ENCODE measurements around the gene LCE6A. TPM values are rescaled to one million over a fixed set of nuclear protein-coding genes. Genes with fewer than 3 reads are reported as not detected.

The LCE6A gene
- not detected for total RNA-seq (2021; fragmentation: NEBNext Ultra II Directional; extraction: Animal tissue kit (Norgen Biotek cat#: 25700))
- long read RNA-seq: 0 reads

GRCh38 chr1:152842556-152842955 is at the start of gene LCE6A:
LCE6A (plus strand) TSS chr1:152842856; CDS start chr1:152843521, 665 bp downstream.
- DNase-seq: no peak
- no peaks in the 10 kb centered on the region for H3K4me1 Mint-ChIP-seq (ENCODE audit: low read depth)
- no peaks in the 10 kb centered on the region; the same call in 1 of the 2 replicates for H3K27me3 Mint-ChIP-seq (ENCODE audit: insufficient read depth)
- no peak within 1 kb of the TSS for H3K4me3 Mint-ChIP-seq
- H3K9me3 Mint-ChIP-seq: peaks cover 9% of the 10 kb centered on the region
- TF ChIP-seq CTCF (IDR thresholded peaks at IDR 0.05): no peak
- no peaks in the 10 kb centered on the region for H3K36me3 Mint-ChIP-seq (ENCODE audit: low read depth)
- H3K27ac Mint-ChIP-seq: no peak within 1 kb of the TSS

- Mint-ChIP-seq H3K4me1 (ENCODE audit: low read depth) (no peaks in the 10 kb centered on the region), H3K36me3 (ENCODE audit: low read depth) (peaks cover 3% of the 10 kb centered on the region; the same call in 1 of the 2 replicates), H3K27ac (no peak overlapping the region), H3K27me3 (ENCODE audit: insufficient read depth) (peaks cover 2% of the 10 kb centered on the region; the same call in 1 of the 2 replicates), H3K4me3 (no peak overlapping the region), H3K9me3 (peaks cover 4% of the 10 kb centered on the region; the same call in 1 of the 2 replicates)
- DNase-seq: no peak
- no peak for TF ChIP-seq CTCF (IDR thresholded peaks at IDR 0.05)
Measured at GRCh38 chr1:152795686-152796085, 47.0 kb upstream of the LCE6A start.

GRCh38 chr1:152796421-152796820 is 46.2 kb upstream of the LCE6A start, which contains the start of gene LCE1D:
LCE1D (plus strand) TSS chr1:152796721; CDS start chr1:152797795, 1,074 bp downstream.
- H3K27ac Mint-ChIP-seq: no peak within 1 kb of the TSS
- DNase-seq: no peak
- peaks cover 3% of the 10 kb centered on the region; the same call in 1 of the 2 replicates for H3K27me3 Mint-ChIP-seq (ENCODE audit: insufficient read depth)
- H3K4me3 Mint-ChIP-seq: no peak within 1 kb of the TSS
- peaks cover 9% of the 10 kb centered on the region for H3K9me3 Mint-ChIP-seq
- no peak for TF ChIP-seq CTCF (IDR thresholded peaks at IDR 0.05)
- no peaks in the 10 kb centered on the region for H3K4me1 Mint-ChIP-seq (ENCODE audit: low read depth)
- peaks cover 3% of the 10 kb centered on the region; the same call in 1 of the 2 replicates for H3K36me3 Mint-ChIP-seq (ENCODE audit: low read depth)

- peaks cover 3% of the 10 kb centered on the region; the same call in 1 of the 2 replicates for H3K36me3 Mint-ChIP-seq (ENCODE audit: low read depth)
- H3K9me3 Mint-ChIP-seq: peaks cover 16% of the 10 kb centered on the region
- TF ChIP-seq CTCF (IDR thresholded peaks at IDR 0.05): no peak
- DNase-seq: no peak
- H3K4me3 Mint-ChIP-seq: no peak overlapping the region
- peaks cover 4% of the 10 kb centered on the region; the same call in 1 of the 2 replicates for H3K27me3 Mint-ChIP-seq (ENCODE audit: insufficient read depth)
- H3K27ac Mint-ChIP-seq: no peak overlapping the region
- no peaks in the 10 kb centered on the region for H3K4me1 Mint-ChIP-seq (ENCODE audit: low read depth)
Measured at GRCh38 chr1:152801333-152801732, 41.3 kb upstream of the LCE6A start.

- no peaks in the 10 kb centered on the region for H3K4me1 Mint-ChIP-seq (ENCODE audit: low read depth)
- H3K4me3 Mint-ChIP-seq: no peak within 1 kb of the TSS
- no peaks in the 10 kb centered on the region for H3K36me3 Mint-ChIP-seq (ENCODE audit: low read depth)
- no peak for DNase-seq
- no peak within 1 kb of the TSS for H3K27ac Mint-ChIP-seq
- peaks cover 6% of the 10 kb centered on the region for H3K9me3 Mint-ChIP-seq
- TF ChIP-seq CTCF (IDR thresholded peaks at IDR 0.05): no peak
- H3K27me3 Mint-ChIP-seq (ENCODE audit: insufficient read depth): peaks cover 1% of the 10 kb centered on the region; the same call in 1 of the 2 replicates
Measured at GRCh38 chr1:152806576-152806975, 36.1 kb upstream of the LCE6A start, which contains the start of gene LCE1C. LCE1C (minus strand) TSS chr1:152806651; CDS start chr1:152805478, 1,173 bp downstream.

Measured in HFFc6 (cell line).